WTC11 (cell line): ENCODE data around the gene LAMC1. TPM values are rescaled to one million over a fixed set of nuclear protein-coding genes. Genes with fewer than 3 reads are reported as not detected.

Source experiments
- ATAC-seq: fragments of 200-7000 bp; cut with Tn5 transposase; 2 replicates; pipeline ENCODE4 v1.10.0; 2021; ENCODE audit warnings: mild to moderate bottlenecking, moderate library complexity
- CTCF ChIA-PET: fragments of 300-600 bp; sonication (Branson Sonifier 250); formaldehyde crosslinking; loops from one replicate; lab custom pipeline; 2021; ENCODE audit warnings: antibody characterized with exemption; lab: Charles Lee
- POLR2A ChIA-PET: fragments of 350-600 bp; sonication (Branson Sonifier 250); formaldehyde crosslinking; loops from one replicate; lab custom pipeline; 2021; ENCODE audit warnings: antibody characterized with exemption; lab: Charles Lee
- DNase-seq: peaks from one replicate; pipeline ENCODE4 v3.0.0; 2021; ENCODE audit warnings: low spot score
- H3K27ac Mint-ChIP-seq: 2 replicates; pipeline ENCODE4 v1.8.0; 2021; ENCODE audit warnings: mixed read lengths
- H3K27me3 Mint-ChIP-seq: 2 replicates; pipeline ENCODE4 v1.8.0; 2021; ENCODE audit warnings: low read depth, mild to moderate bottlenecking, moderate library complexity, mixed read lengths
- H3K36me3 Mint-ChIP-seq: 2 replicates; pipeline ENCODE4 v1.8.0; 2021; ENCODE audit warnings: mixed read lengths
- H3K4me1 Mint-ChIP-seq: 2 replicates; pipeline ENCODE4 v1.8.0; 2022; ENCODE audit warnings: mixed read lengths
- H3K4me3 Mint-ChIP-seq: 2 replicates; pipeline ENCODE4 v1.8.0; 2021; ENCODE audit warnings: mild to moderate bottlenecking, moderate library complexity, mixed read lengths
- H3K9me3 Mint-ChIP-seq: 2 replicates; pipeline ENCODE4 v1.8.0; 2021; ENCODE audit warnings: mixed read lengths
- ATF1 ChIP-seq: sonication (generic); formaldehyde crosslinking; IDR thresholded peaks from 2 replicates; pipeline ENCODE4 v1.8.1; 2023; ENCODE audit warnings: mild to moderate bottlenecking, moderate library complexity, missing genetic modification reagents
- ATF6 ChIP-seq: sonication (generic); formaldehyde crosslinking; IDR thresholded peaks from 2 replicates; pipeline ENCODE4 v1.8.1; 2023; ENCODE audit warnings: mild to moderate bottlenecking, missing genetic modification reagents
- CBFB ChIP-seq: sonication (generic); formaldehyde crosslinking; IDR thresholded peaks from 2 replicates; pipeline ENCODE4 v1.8.1; 2022; ENCODE audit warnings: mild to moderate bottlenecking, low read depth, missing genetic modification reagents
- ETV6 ChIP-seq: sonication (generic); formaldehyde crosslinking; IDR thresholded peaks from 2 replicates; pipeline ENCODE4 v1.8.1; 2022; ENCODE audit warnings: mild to moderate bottlenecking, missing genetic modification reagents
- FOXP4 ChIP-seq: sonication (generic); formaldehyde crosslinking; IDR thresholded peaks from 2 replicates; pipeline ENCODE4 v1.8.0; 2022; ENCODE audit warnings: mild to moderate bottlenecking, missing genetic modification reagents
- GABPB1 ChIP-seq: sonication (generic); formaldehyde crosslinking; IDR thresholded peaks from 2 replicates; pipeline ENCODE4 v1.8.1; 2023; ENCODE audit warnings: mild to moderate bottlenecking, missing genetic modification reagents
- MLX ChIP-seq: sonication (generic); formaldehyde crosslinking; IDR thresholded peaks from 2 replicates; pipeline ENCODE4 v1.8.1; 2023; ENCODE audit warnings: mild to moderate bottlenecking, missing genetic modification reagents, moderate library complexity
- MYBL2 ChIP-seq: sonication (generic); formaldehyde crosslinking; IDR thresholded peaks from 2 replicates; pipeline ENCODE4 v1.8.1; 2023; ENCODE audit warnings: mild to moderate bottlenecking, moderate library complexity, missing genetic modification reagents
- NR1H2 ChIP-seq: sonication (generic); formaldehyde crosslinking; IDR thresholded peaks from 2 replicates; pipeline ENCODE4 v1.9.0; 2021; ENCODE audit warnings: mild to moderate bottlenecking, moderate library complexity, missing genetic modification reagents
- RELA ChIP-seq: sonication (generic); formaldehyde crosslinking; IDR thresholded peaks from 2 replicates; pipeline ENCODE4 v1.8.1; 2022; ENCODE audit warnings: missing genetic modification reagents, mild to moderate bottlenecking, borderline replicate concordance
- SP1 ChIP-seq: sonication (generic); formaldehyde crosslinking; conservative IDR thresholded peaks from 2 replicates; pipeline ENCODE4 v1.8.1; 2022; ENCODE audit warnings: missing genetic modification reagents
- TP53 ChIP-seq: sonication (generic); formaldehyde crosslinking; IDR thresholded peaks from 2 replicates; pipeline ENCODE4 v1.8.1; 2023; ENCODE audit warnings: mild to moderate bottlenecking, missing genetic modification reagents
- ZNF317 ChIP-seq: sonication (generic); formaldehyde crosslinking; IDR thresholded peaks from 2 replicates; pipeline ENCODE4 v1.8.1; 2023; ENCODE audit warnings: low read depth, mild to moderate bottlenecking, moderate library complexity, missing genetic modification reagents, borderline replicate concordance
- ZNF423 ChIP-seq: fragments of 250-450 bp; sonication (Bioruptor Pico); IDR thresholded peaks from 2 replicates; pipeline ENCODE4 v2.1.2; 2022; ENCODE audit warnings: mild to moderate bottlenecking, moderate library complexity
- ZNF425 ChIP-seq: fragments of 250-450 bp; sonication (Bioruptor Pico); conservative IDR thresholded peaks from 2 replicates; pipeline ENCODE4 v1.9.0; 2021; ENCODE audit warnings: mild to moderate bottlenecking
- total RNA-seq: library from RNA; stranded (reverse); gene quantifications from 3 replicates; pipeline ENCODE4 v1.2.3, GENCODE V29; 2021
- TF ChIP-seq, protein P1 (sequence below): sonication (generic); formaldehyde crosslinking; IDR thresholded peaks from 2 replicates; pipeline ENCODE4 v1.8.0; 2022; ENCODE audit warnings: mild to moderate bottlenecking, missing genetic modification reagents
- TF ChIP-seq, protein P2 (sequence below): sonication (generic); formaldehyde crosslinking; IDR thresholded peaks from 2 replicates; pipeline ENCODE4 v1.8.1; 2022; ENCODE audit warnings: low read depth, mild to moderate bottlenecking, moderate library complexity, missing genetic modification reagents, borderline replicate concordance
- TF ChIP-seq, protein P3 (sequence below): sonication (generic); formaldehyde crosslinking; IDR thresholded peaks from 2 replicates; pipeline ENCODE4 v1.8.0; 2022; ENCODE audit warnings: mild to moderate bottlenecking, missing genetic modification reagents
- TF ChIP-seq, protein P4 (sequence below): sonication (generic); formaldehyde crosslinking; conservative IDR thresholded peaks from 2 replicates; pipeline ENCODE4 v1.8.1; 2023; ENCODE audit warnings: mild to moderate bottlenecking, low read depth, missing genetic modification reagents, moderate library complexity

Gene LAMC1
- total RNA-seq, 1 experiment from 2014 or later = 162 TPM

- CTCF ChIA-PET = interaction anchor here (0.9 kb wide), 1 partner anchor 131 kb away, joined by 3 read pairs; no protein-coding TSS in a partner anchor
- no peak for ATAC-seq
- Mint-ChIP-seq H3K4me1 (peaks cover 12% of the 10 kb centered on the region), H3K27ac (no peak overlapping the region), H3K4me3 (no peak overlapping the region), H3K27me3 (no peaks in the 10 kb centered on the region), H3K36me3 (peaks cover 6% of the 10 kb centered on the region), H3K9me3 (no peaks in the 10 kb centered on the region)
- TF ChIP-seq SP1 (CRISPR knock-in tag) (no peak), ZNF317 (CRISPR knock-in tag) (no peak), RELA (CRISPR knock-in tag) (no peak), FOXP4 (CRISPR knock-in tag) (no peak), CBFB (CRISPR knock-in tag) (no peak), GABPB1 (no peak), NR1H2 (CRISPR knock-in tag) (no peak), ZNF423 (CRISPR knock-in tag) (no peak), ETV6 (no peak), ZNF425 (CRISPR knock-in tag) (no peak), MYBL2 (CRISPR knock-in tag) (no peak), ATF1 (no peak), ATF6 (CRISPR knock-in tag) (no peak), MLX (CRISPR knock-in tag) (no peak), TP53 (CRISPR knock-in tag) (no peak)
- TF ChIP-seq, protein P1, sequence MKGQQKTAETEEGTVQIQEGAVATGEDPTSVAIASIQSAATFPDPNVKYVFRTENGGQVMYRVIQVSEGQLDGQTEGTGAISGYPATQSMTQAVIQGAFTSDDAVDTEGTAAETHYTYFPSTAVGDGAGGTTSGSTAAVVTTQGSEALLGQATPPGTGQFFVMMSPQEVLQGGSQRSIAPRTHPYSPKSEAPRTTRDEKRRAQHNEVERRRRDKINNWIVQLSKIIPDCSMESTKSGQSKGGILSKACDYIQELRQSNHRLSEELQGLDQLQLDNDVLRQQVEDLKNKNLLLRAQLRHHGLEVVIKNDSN = no peak
- TF ChIP-seq, protein P2, sequence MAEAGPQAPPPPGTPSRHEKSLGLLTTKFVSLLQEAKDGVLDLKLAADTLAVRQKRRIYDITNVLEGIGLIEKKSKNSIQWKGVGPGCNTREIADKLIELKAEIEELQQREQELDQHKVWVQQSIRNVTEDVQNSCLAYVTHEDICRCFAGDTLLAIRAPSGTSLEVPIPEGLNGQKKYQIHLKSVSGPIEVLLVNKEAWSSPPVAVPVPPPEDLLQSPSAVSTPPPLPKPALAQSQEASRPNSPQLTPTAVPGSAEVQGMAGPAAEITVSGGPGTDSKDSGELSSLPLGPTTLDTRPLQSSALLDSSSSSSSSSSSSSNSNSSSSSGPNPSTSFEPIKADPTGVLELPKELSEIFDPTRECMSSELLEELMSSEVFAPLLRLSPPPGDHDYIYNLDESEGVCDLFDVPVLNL = no peak
- TF ChIP-seq, protein P3, sequence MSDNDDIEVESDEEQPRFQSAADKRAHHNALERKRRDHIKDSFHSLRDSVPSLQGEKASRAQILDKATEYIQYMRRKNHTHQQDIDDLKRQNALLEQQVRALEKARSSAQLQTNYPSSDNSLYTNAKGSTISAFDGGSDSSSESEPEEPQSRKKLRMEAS (CRISPR knock-in tag) = no peak
- TF ChIP-seq, protein P4, sequence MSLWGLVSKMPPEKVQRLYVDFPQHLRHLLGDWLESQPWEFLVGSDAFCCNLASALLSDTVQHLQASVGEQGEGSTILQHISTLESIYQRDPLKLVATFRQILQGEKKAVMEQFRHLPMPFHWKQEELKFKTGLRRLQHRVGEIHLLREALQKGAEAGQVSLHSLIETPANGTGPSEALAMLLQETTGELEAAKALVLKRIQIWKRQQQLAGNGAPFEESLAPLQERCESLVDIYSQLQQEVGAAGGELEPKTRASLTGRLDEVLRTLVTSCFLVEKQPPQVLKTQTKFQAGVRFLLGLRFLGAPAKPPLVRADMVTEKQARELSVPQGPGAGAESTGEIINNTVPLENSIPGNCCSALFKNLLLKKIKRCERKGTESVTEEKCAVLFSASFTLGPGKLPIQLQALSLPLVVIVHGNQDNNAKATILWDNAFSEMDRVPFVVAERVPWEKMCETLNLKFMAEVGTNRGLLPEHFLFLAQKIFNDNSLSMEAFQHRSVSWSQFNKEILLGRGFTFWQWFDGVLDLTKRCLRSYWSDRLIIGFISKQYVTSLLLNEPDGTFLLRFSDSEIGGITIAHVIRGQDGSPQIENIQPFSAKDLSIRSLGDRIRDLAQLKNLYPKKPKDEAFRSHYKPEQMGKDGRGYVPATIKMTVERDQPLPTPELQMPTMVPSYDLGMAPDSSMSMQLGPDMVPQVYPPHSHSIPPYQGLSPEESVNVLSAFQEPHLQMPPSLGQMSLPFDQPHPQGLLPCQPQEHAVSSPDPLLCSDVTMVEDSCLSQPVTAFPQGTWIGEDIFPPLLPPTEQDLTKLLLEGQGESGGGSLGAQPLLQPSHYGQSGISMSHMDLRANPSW = no peak
- DNase-seq = no peak
- POLR2A ChIA-PET = no interaction called here
Observed at GRCh38 chr1:183103577-183103976, 80.4 kb downstream of the LAMC1 start.
